ENCODE measurements around the gene ZNF687.

The ZNF687 gene

GRCh38 chr1:151311011-151311410 lies 28.9 kb downstream of the ZNF687 start:
- H3K9ac ChIP-seq (ENCODE audit: low read length), result no peak overlapping the region
- H3K27ac ChIP-seq (ENCODE audit: low read length), result no peak overlapping the region
- no peaks in the 10 kb centered on the region for H3K4me1 ChIP-seq (ENCODE audit: low read length)
- no peaks in the 10 kb centered on the region for H3K27me3 ChIP-seq (ENCODE audit: low read depth, low read length)
- no peak overlapping the region for H3K4me2 ChIP-seq (ENCODE audit: low read length)
- no peak overlapping the region for H2AFZ ChIP-seq (ENCODE audit: low read depth, low read length)
- no peak overlapping the region for H3K4me3 ChIP-seq (ENCODE audit: low read length)
- H3K36me3 ChIP-seq (replicated peaks; ENCODE audit: low read depth, low read length), result peaks cover 81% of the 10 kb centered on the region
- H4K20me1 ChIP-seq (ENCODE audit: insufficient read depth, low read length), result peaks cover 19% of the 10 kb centered on the region; the same call in 1 of the 2 replicates
- H3K9me3 ChIP-seq (ENCODE audit: insufficient read depth, low read length), result no peaks in the 10 kb centered on the region
- no peak for TF ChIP-seq EZH2phosphoT487 (IDR thresholded peaks at IDR 0.05; ENCODE audit: low read depth)
- TF ChIP-seq, protein P1, sequence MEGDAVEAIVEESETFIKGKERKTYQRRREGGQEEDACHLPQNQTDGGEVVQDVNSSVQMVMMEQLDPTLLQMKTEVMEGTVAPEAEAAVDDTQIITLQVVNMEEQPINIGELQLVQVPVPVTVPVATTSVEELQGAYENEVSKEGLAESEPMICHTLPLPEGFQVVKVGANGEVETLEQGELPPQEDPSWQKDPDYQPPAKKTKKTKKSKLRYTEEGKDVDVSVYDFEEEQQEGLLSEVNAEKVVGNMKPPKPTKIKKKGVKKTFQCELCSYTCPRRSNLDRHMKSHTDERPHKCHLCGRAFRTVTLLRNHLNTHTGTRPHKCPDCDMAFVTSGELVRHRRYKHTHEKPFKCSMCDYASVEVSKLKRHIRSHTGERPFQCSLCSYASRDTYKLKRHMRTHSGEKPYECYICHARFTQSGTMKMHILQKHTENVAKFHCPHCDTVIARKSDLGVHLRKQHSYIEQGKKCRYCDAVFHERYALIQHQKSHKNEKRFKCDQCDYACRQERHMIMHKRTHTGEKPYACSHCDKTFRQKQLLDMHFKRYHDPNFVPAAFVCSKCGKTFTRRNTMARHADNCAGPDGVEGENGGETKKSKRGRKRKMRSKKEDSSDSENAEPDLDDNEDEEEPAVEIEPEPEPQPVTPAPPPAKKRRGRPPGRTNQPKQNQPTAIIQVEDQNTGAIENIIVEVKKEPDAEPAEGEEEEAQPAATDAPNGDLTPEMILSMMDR (IDR thresholded peaks at IDR 0.05; ENCODE audit: low read depth, low read length), result no peak
- peaks cover 24% of the 10 kb centered on the region; the same call in 1 of the 2 replicates for H3K79me2 ChIP-seq (ENCODE audit: low read length)

- TF ChIP-seq, protein P1 (IDR thresholded peaks at IDR 0.05; ENCODE audit: low read depth, low read length), result no peak
- TF ChIP-seq EZH2phosphoT487 (IDR thresholded peaks at IDR 0.05; ENCODE audit: low read depth), result no peak
- H3K4me2 ChIP-seq (ENCODE audit: low read length), result no peak overlapping the region
- H3K4me3 ChIP-seq (ENCODE audit: low read length), result no peak overlapping the region
- no peak overlapping the region for H2AFZ ChIP-seq (ENCODE audit: low read depth, low read length)
- peaks cover 79% of the 10 kb centered on the region for H3K36me3 ChIP-seq (replicated peaks; ENCODE audit: low read depth, low read length)
- no peak overlapping the region for H3K27ac ChIP-seq (ENCODE audit: low read length)
- H4K20me1 ChIP-seq (ENCODE audit: insufficient read depth, low read length), result peaks cover 19% of the 10 kb centered on the region; the same call in 1 of the 2 replicates
- no peaks in the 10 kb centered on the region for H3K9me3 ChIP-seq (ENCODE audit: insufficient read depth, low read length)
- H3K4me1 ChIP-seq (ENCODE audit: low read length), result no peaks in the 10 kb centered on the region
- peaks cover 24% of the 10 kb centered on the region; the same call in 1 of the 2 replicates for H3K79me2 ChIP-seq (ENCODE audit: low read length)
- H3K27me3 ChIP-seq (ENCODE audit: low read depth, low read length), result no peaks in the 10 kb centered on the region
- no peak overlapping the region for H3K9ac ChIP-seq (ENCODE audit: low read length)
Observed at GRCh38 chr1:151311589-151312331, 29.7 kb downstream of the ZNF687 start.

GRCh38 chr1:151312411-151312810 lies 30.3 kb downstream of the ZNF687 start:
- no peaks in the 10 kb centered on the region for H3K9me3 ChIP-seq (ENCODE audit: insufficient read depth, low read length)
- H3K36me3 ChIP-seq (replicated peaks; ENCODE audit: low read depth, low read length), result peaks cover 74% of the 10 kb centered on the region
- TF ChIP-seq, protein P1 (IDR thresholded peaks at IDR 0.05; ENCODE audit: low read depth, low read length), result no peak
- no peak for TF ChIP-seq EZH2phosphoT487 (IDR thresholded peaks at IDR 0.05; ENCODE audit: low read depth)
- no peaks in the 10 kb centered on the region for H3K4me1 ChIP-seq (ENCODE audit: low read length)
- no peak overlapping the region for H3K9ac ChIP-seq (ENCODE audit: low read length)
- no peak overlapping the region for H3K27ac ChIP-seq (ENCODE audit: low read length)
- no peak overlapping the region for H2AFZ ChIP-seq (ENCODE audit: low read depth, low read length)
- no peak overlapping the region for H3K4me3 ChIP-seq (ENCODE audit: low read length)
- no peaks in the 10 kb centered on the region for H3K27me3 ChIP-seq (ENCODE audit: low read depth, low read length)
- H3K4me2 ChIP-seq (ENCODE audit: low read length), result no peak overlapping the region
- peaks cover 19% of the 10 kb centered on the region; the same call in 1 of the 2 replicates for H4K20me1 ChIP-seq (ENCODE audit: insufficient read depth, low read length)
- peaks cover 25% of the 10 kb centered on the region; the same call in 1 of the 2 replicates for H3K79me2 ChIP-seq (ENCODE audit: low read length)

GRCh38 chr1:151312826-151313225 lies 30.7 kb downstream of the ZNF687 start:
- peaks cover 75% of the 10 kb centered on the region for H3K36me3 ChIP-seq (replicated peaks; ENCODE audit: low read depth, low read length)
- H3K9ac ChIP-seq (ENCODE audit: low read length), result no peak overlapping the region
- H3K4me1 ChIP-seq (ENCODE audit: low read length), result no peaks in the 10 kb centered on the region
- no peak overlapping the region for H2AFZ ChIP-seq (ENCODE audit: low read depth, low read length)
- H3K27me3 ChIP-seq (ENCODE audit: low read depth, low read length), result no peaks in the 10 kb centered on the region
- H3K4me3 ChIP-seq (ENCODE audit: low read length), result no peak overlapping the region
- no peaks in the 10 kb centered on the region for H3K9me3 ChIP-seq (ENCODE audit: insufficient read depth, low read length)
- H3K4me2 ChIP-seq (ENCODE audit: low read length), result no peak overlapping the region
- TF ChIP-seq, protein P1 (IDR thresholded peaks at IDR 0.05; ENCODE audit: low read depth, low read length), result no peak
- TF ChIP-seq EZH2phosphoT487 (IDR thresholded peaks at IDR 0.05; ENCODE audit: low read depth), result no peak
- H3K79me2 ChIP-seq (ENCODE audit: low read length), result peaks cover 28% of the 10 kb centered on the region; the same call in 1 of the 2 replicates
- no peak overlapping the region for H3K27ac ChIP-seq (ENCODE audit: low read length)
- H4K20me1 ChIP-seq (ENCODE audit: insufficient read depth, low read length), result peaks cover 19% of the 10 kb centered on the region; the same call in 1 of the 2 replicates

All from OCI-LY3 (cell line).